Gastrocnemius medialis (tissue), 4 donors: ENCODE data around the gene RETSAT.

ENCODE experiments used
- CTCF ChIP-seq, 5 experiments: fragments of 450-650 bp in 3 of 5; fragments of 200-600 bp in 2 of 5; sonication (generic) in 2 of 5; IDR thresholded peaks in 4 of 5; conservative IDR thresholded peaks in 1 of 5; 1 replicate in 4 of 5; 2 replicates in 1 of 5; pipeline ENCODE4 v1.5.1; 2016 to 2019; ENCODE audit warnings: antibody characterized with exemption in 5 of 5, mild to moderate bottlenecking in 3 of 5, moderate library complexity in 3 of 5
- POLR2A ChIP-seq, 2 donors: fragments of 450-650 bp; IDR thresholded peaks; one replicate each; pipeline ENCODE4 v1.6.1; 2017; ENCODE audit warnings: antibody characterized with exemption in 2 of 2, mild to moderate bottlenecking in 2 of 2, moderate library complexity in 2 of 2

DNA sequence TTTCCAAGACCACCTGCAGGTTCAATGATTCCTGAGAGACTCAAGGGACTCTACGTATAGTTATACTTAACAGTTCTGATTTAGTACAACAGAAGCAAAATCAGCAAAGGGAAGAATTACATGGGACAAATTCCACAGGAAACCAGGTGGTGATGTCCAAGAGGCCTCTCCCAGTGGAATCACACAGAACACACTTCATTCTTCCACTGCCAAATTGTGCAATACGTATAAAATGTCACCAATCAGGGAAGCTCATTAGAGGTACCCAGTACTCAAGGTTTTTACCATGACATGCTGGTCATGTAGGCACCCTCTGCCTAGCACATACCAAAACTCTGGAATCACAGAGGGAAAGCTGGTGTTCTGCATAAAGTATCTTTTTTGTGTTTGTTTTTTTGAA, 33.4 kb upstream of the RETSAT start:
- no peak for TF ChIP-seq CTCF (IDR thresholded peaks at IDR 0.05 in 4 of 5, conservative IDR thresholded peaks at IDR 0.05 in 1 of 5)
- no peak for TF ChIP-seq POLR2A (IDR thresholded peaks at IDR 0.05)
